GM19467 (cell line): Measurements from ENCODE around the gene CHIC1.
"Not testable (repeated sequence)": the region's sequence is repeated elsewhere in the genome, so short reads cannot be mapped to it uniquely, and the experiment has no call there.

Experiments used
- ATAC-seq: cut with Tn5 transposase; IDR thresholded peaks from one replicate; pipeline ENCODE4 v1.9.1; 2021; ENCODE audit warnings: mild to moderate bottlenecking, moderate library complexity; ENCODE audit not compliant: unreplicated experiment

The CHIC1 gene

DNA sequence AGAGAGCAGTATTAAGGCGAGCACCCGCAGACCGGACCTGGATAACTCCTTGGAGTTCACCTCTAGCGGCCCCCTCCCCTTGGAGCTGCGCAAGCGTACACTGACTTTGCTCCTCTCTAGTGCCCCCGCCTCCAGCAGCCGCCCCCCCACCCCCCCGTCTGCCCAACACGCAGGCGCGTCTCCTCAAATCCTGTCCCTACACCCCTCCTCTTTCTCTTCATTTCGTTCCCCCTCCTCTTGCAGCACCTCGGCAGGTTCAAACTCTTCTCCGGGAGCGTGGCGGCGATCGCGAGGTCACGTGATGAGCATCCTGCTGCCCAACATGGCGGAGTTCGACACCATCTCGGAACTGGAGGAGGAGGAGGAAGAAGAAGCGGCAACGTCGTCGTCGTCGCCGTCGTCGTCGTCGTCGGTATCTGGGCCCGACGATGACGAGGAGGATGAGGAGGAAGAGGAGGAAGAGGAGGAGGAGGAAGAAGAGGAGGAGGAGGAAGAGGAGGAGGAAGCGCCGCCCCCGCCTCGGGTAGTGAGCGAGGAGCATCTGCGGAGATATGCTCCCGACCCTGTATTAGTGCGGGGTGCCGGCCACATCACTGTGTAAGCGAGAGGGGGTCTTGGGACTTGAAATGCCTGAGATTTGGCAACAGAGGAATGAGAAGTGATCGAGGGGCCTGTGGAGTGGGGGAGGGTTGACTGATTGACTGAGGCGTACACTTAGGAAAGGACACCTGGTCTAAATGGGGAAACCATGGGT lies at the start of gene CHIC1:
Gene CHIC1 (plus strand): TSS at position 214 of the 754 bp plus-strand sequence. CDS start 88 bp downstream, at position 302.
- ATAC-seq, result peak; percentile 60

DNA sequence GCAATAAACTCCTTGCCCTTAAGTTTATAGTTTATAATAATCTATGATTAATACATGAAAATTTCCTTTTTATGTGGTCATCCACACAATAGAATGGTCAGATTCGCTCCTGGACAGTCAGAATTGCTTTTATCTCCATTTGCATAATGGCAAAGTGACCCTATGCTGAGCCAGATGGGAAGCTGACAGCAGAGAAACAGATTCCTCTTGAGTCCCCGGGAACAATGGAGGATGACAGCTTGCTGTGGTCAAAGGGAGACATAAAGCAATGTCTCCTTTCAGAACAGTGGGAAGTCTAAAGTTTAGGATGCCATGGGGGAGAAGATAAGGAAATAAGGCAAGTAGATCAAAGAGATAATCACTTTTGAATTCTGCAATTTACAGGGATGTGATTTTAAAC lies 40.2 kb upstream of the CHIC1 start:
- ATAC-seq, result not testable (repeated sequence)

DNA sequence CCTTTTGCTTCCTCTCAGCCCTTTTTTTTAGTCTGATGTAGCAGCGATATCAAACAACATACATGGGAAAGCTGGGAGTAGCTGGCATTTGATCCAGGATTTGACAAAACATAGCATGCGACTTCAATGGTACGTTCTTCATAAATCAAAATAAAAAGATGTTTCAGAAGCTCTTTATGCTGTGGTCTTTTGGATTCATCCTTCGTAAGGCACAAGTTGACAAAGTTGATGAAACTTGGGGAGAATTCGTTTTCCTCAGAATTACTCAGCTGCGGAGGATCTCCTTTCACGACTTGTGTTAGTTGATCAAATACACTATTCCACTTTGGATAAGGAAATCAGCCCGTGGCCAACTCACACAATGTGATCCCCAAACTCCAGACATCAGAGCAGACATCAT lies 38.1 kb upstream of the CHIC1 start:
- no peak for ATAC-seq

DNA sequence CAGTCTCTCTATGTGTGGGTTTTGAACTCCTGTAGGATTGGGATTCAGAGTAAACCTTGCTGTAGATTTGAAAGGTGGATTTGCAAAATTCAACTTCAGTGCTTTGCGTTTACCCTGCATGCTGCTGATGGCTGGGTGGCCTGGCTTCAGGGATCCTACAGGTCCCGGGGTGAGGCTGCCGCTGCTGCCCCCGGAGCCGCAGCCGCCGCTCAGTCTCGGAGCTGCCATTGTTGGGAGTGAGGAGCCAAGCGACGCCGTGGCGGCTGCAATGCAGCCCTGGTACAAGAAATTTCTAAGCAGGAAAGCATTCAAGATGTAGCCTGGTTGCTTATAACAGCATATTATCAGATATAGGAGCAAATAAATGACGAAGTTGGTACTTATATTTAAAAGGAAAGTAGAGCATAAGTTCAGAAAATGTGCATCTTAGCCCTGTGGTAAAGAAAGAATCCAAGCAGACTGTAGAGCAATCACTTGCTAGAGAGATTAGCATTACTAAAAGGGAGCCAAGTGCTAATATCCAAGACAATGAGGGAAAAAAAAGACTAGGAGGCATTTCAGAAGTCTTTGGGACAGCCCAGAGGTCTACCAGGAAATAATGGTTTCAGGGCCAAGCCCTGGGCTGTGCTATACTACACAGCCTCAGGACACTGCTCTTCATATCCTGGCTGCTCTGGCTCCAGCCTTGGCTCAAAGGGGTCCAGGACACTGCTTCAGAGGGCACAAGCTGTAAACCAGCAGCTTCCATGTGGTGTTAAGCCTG lies 36.9 kb upstream of the CHIC1 start:
- no peak for ATAC-seq

DNA sequence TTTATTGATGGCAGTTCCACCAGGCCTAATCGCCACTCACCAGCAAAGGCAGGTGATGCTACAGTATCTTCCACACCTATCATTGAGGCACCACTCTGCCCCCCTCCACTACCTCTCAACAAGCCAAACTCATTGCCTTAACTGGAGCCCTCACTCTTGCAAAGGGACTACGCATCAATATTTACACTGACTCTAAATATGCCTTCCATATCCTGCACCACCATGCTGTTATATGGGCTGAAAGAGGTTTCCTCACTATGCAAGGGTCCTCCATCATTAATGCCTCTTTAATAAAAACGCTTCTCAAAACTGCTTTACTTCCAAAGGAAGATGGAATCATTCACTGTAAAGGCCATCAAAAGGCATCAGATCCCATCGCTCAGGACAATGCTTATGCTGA lies 31.3 kb upstream of the CHIC1 start:
- not testable (repeated sequence) for ATAC-seq

DNA sequence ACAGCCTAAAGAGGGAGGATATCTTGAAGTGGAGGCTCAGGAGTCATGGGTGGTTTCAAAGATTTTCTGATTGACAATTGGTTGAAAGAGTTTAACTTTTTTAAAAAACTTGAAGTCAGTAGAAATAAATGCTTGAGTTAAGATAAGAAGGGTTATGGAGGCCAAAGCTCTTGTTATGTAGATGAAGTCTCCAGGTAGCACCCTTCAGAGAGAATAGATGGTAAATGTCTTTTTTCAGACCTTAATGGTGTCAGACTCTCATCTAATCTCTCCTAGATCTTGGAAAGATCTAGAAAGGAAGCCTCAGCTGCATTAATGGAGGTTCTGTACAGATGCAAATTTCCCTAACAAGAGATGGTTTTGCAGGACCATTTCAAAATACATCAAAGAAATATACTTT lies 6.8 kb upstream of the CHIC1 start:
- ATAC-seq, result no peak

DNA sequence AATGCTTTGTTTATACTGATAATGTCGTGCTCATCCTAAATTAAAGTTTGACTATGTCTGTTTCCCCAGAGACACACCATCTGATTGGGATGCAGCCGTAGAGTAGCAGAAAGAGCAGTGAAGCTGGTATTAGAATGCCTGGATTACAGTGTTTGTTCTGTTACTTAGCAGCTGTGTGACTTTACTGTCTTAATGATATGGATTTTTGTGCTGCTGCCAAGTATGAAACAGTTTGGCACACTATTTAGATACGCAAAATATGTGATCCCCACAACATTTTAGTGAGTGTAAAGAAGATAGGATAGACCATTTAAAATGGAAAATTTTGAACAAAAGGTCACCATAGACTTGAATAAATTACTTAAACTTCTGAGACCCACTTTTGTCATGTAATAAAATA lies 1.2 kb upstream of the CHIC1 start:
- ATAC-seq, result no peak

DNA sequence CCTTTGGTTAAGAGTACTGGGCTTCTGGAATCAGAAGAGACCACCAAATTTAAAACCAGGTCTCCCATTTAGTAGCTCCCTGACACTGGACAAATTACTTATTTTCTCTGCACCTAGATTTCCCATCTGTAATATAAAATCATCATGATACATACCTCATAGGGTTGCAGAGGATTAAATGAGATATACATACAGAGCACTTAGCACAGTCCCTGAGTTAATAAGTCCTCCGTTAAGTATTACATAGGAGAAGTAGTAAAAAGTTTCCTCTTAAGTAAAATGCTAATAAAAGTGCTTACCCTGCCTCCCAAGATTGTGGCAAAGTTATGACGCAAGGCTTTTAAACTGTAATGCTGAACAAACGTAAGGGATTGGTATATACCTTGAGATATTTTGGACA lies 539 bp upstream of the CHIC1 start:
- peak; percentile 20 for ATAC-seq

DNA sequence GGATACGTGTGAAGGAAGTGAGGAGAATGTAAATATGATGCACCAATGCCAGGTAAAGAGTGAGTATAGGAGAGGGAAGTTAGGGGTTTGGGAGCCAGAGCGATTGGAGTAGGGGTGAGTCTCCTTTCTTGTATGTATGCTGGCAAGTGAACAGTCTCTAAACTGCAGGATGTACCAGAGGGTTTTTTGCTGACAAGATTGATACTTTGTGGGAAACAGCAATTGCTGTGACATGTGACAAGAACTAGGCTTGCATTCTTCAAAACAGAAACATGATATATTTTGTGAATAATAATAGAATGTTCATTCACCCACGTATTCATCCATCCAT lies 706 bp downstream of the CHIC1 start:
- peak; percentile 39 for ATAC-seq

DNA sequence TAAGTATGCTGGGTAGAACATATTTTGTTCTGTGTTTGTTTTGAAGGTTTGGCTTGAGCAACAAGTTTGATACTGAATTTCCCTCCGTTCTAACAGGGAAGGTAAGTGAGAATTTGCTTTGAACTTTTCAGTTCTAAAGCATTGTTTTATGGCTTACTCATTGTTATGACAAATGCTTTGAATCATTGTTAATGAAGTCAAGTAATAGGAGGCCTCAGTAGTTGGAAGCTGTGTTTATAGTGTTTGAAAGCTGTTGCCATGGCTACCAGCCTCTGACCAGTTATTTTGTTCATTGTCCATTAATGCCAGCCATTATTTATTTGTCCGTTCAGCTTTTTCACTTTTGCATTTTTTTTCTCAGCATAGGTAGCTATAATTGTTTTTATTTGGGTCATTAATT lies 14.4 kb downstream of the CHIC1 start:
- no peak for ATAC-seq

DNA sequence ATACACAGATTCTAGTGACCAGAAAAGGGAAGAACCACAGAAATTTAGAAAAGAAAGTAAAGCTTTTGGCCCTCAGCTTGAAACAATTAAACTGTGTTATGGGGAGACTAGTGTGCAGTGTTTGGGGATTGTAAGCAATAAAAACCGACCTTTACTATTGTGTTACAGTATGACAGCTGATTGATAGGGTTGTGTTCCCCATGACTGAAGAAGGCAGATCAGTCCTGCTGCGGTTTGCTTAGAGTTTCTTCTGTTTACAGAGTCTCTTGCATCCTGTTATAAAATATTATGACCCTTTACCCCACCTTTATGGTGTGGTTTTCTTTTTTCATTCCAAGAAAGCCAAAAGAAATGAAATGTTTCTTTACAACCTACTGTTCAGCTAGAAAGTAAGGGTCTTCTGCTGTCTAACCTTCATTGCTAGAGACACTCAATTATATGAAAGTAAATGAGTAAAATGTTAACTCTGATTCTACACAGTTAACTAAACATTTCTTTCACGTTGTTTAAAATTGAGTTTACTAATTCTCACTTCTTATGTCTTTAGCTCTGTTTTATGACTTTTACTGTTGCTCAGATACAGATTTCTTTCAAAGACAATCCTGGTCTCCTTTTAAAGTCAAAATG lies 18.1 kb downstream of the CHIC1 start:
- no peak for ATAC-seq

DNA sequence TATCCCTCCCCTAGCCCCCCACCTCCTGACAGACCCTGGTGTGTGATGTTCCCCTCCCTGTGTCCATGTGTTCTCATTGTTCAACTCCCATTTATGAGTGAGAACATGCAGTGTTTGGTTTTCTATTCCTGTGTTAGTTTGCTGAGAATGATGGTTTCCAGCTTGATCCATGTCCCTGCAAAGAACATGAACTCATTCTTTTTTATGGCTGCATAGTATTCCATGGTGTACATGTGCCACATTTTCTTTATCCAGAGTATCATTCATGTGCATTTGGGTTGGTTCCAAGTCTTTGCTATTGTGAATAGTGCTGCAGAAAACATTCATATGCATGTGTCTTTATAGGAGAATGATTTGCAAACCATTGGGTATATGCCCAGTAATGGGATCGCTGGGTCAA lies 34.8 kb downstream of the CHIC1 start:
- ATAC-seq, result not testable (repeated sequence)

DNA sequence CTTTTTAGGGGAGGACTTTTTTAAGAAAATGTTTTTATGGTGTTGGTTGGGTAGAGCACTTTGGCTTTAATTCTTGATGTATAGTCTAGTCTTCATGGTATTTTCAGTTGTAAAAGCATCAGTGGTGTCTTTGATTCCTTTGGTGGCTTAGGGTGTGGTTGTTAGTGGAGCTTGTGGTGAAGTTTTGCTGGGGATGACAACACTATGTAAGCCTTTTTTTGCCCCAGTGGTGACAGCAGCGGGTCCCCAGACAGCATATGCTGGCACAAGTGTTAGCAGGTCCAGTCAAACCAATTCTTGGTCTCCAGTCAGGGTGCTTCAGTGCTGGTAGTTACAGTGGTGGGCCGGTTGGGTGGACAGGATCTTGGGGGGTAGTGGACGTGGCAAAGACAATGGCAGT lies 52.0 kb downstream of the CHIC1 start:
- ATAC-seq, result no peak

DNA sequence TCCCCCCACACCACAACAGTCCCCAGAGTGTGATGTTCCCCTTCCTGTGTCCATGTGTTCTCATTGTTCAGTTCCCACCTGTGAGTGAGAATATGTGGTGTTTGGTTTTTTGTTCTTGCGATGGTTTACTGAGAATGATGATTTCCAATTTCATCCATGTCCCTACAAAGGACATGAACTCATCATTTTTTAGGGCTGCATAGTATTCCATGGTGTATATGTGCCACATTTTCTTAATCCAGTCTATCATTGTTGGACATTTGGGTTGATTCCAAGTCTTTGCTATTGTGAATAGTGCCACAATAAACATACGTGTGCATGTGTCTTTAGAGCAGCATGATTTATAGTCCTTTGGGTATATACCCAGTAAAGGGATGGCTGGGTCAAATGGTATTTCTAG lies 78.7 kb downstream of the CHIC1 start:
- ATAC-seq, result not testable (repeated sequence)

DNA sequence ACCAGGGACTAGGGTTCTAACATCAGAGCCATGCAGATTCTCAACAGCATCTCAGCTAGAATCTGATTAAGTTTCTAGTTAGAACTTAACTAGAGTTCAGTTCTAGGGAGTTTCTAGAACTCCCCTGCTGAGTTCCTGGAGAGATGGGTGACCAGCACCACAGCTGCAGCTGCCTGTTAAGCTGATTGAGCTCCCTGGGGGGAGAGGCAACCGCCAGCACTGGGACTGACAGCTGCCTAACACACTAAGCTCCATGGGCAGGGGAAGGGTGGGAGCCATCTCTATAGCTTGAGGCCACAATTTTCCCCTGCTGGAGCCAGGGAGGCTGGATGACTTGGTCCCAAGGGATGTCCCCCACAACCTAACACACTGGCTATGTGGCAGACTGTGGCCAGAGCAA lies 84.2 kb downstream of the CHIC1 start:
- no peak for ATAC-seq

DNA sequence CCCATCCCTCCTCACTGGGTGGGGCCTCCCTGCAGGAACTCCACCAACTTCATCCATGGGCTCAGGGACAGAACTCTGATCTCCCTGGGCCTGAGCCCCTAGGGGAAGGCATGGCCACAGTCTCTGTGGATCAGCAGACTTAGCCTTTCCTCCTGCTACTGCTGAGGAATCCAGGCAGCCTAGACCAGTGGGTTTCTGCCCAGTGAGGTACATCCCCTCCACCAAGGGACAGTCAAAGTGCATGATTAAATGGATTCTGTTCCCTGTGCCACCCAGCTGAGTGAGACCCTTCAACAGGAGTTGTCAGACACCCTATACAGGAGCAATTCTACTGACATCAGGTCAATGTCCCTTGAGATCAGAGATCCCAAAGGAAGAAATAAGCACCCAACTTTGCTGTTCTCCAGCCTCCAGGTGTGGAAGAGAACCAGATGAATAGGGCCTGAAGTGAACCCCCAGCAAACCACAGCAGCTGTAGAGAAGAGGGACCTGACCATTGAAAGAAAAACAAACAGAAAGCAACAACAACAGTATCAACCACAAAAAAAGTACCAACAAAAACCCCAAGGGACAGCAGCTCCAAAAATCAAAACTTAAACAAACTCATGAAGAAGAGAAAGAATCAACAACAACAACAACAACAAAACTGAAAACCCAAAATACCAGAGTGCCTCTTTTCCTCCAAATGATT lies 84.8 kb downstream of the CHIC1 start:
- no peak for ATAC-seq

DNA sequence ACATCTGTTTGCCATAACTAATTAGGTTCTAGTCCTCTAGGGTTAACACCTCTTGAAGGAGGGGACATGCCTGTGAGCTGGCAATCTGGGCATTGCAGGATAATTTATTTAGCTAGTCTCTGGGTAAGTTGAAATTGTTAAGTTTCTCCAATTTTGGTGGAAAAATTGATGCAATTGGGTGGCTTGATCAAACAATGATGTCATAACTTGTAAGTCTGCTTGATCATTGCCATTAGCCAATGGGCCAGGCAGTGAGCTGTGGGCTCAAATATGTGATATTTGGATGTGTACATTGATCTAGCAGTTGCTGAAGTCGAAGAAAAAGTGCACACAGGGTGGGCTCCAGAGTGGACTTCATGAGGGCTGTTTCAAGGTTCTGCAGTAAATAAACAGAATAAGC lies 98.3 kb downstream of the CHIC1 start:
- ATAC-seq, result not testable (repeated sequence)

DNA sequence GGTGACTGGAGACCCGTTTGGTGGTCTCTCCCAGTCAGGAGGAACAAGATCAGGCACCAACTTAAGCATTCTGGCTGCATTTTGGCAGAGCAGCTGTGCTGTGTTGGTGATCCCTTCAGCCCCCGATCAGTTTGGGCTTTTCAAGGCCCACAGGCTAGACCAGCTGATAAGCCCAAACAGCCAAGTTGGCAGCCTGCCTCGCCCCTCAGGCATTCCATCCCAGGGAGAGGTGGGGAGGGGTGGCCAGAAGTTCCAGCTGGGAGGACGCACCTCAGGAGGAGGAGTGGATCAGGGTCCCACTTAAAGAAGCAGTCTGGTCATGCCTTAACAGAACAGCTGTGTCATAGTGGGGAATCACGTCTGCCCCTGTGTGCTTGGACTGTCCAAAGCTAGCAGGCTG lies 105.8 kb downstream of the CHIC1 start:
- no peak for ATAC-seq

DNA sequence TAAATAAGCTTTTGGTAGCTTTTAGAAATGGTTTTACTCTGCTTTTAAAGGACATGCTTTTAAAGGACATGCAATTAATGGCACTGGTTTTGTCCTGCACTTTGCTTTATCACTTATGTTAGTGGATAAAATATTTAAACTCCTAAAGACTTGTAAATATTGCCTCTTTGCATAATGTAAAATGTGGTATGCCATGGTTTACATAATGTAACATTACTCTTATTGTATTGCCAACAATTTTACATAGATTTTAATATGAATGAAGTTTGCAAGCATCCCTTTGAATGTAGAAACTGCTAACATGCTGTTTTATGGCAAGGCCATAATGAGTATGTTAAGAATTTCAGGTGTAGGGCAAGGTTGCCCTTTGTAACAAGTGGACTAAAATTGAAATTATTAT lies 118.4 kb downstream of the CHIC1 start:
- ATAC-seq, result no peak

DNA sequence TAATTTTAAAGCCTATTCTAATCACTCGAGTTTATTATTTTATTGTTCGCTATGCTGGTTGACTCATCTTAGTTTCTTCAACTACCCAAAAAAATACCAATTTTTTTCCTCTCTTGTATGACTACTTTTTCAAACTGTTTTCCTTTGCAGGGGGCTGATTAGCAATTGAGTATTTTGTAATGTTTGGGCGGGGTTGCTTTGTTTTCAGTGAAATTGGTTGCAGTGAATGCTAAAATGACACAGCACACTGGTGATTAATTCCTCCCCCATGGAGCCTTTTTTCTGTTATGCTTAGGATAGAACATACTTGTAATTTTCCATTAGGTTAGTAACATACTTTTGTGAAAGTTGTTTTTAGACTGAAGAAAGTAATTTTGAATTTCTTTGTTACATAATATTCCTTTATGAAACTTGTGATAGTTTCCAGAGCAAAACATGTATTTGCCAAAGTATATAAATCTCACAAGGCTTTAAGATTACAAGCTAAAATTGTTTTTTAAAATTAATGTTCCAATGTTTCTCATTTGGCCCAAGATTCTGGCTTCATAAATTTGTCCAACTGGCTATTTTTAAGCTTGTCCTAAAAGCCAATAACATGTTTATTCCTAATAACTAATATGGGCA lies 120.4 kb downstream of the CHIC1 start:
- ATAC-seq, result no peak

DNA sequence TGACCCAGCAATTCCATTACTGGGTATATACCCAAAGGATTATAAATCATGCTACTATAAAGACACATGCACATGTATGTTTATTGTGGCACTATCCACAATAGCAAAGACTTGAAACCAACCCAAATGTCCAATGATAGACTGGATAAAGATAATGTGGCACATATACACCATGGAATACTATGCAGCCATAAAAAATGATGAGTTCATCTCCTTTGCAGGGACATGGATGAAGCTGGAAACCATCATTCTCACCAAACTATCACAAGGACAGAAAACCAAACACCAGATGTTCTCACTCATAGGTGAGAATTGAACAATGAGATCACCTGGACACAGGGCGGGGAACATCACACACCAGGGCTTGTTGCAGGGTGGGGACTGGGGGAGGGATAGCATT lies 144.0 kb downstream of the CHIC1 start:
- ATAC-seq, result not testable (repeated sequence)
